ENCODE results near the gene WWP2. TPM values are rescaled to one million over a fixed set of nuclear protein-coding genes. Genes with fewer than 3 reads are reported as not detected.
"Not testable (repeated sequence)": the region's sequence is repeated elsewhere in the genome, so short reads cannot be mapped to it uniquely, and the experiment has no call there.

Gene WWP2
- total RNA-seq, 1 donor from 2014 or later = 40.7 TPM

GRCh38 chr16:69754143-69754468 lies 8.0 kb upstream of the WWP2 start:
- no peak for TF ChIP-seq CTCF (IDR thresholded peaks at IDR 0.05; ENCODE audit: insufficient read depth, low read length, poor library complexity, severe bottlenecking)
- H3K36me3 ChIP-seq (ENCODE audit: control insufficient read depth, insufficient read depth, low read length) = no peaks in the 10 kb centered on the region
- no peak for DNase-seq (ENCODE audit: low read depth)

GRCh38 chr16:69754469-69755310 lies 7.4 kb upstream of the WWP2 start, which contains the start of gene NOB1:
Gene NOB1, minus strand, starts transcription at chr16:69754926. Its CDS starts 16 bp downstream, at chr16:69754910.
- peak; percentile 99 for TF ChIP-seq CTCF (IDR thresholded peaks at IDR 0.05; ENCODE audit: insufficient read depth, low read length, poor library complexity, severe bottlenecking)
- peak; percentile 89 for DNase-seq (ENCODE audit: low read depth)
- H3K4me3 ChIP-seq (ENCODE audit: low read depth, low read length) = peak within 1 kb of the TSS; percentile 68

More at GRCh38 chr16:69754143-69754468, 8.0 kb upstream of the WWP2 start:
- peak overlapping the region; percentile 68 for H3K4me3 ChIP-seq (ENCODE audit: low read depth, low read length)
- no peaks in the 10 kb centered on the region for H3K27me3 ChIP-seq (ENCODE audit: control insufficient read depth, insufficient read depth, low read length)

GRCh38 chr16:69756705-69757104 lies 5.4 kb upstream of the WWP2 start:
- TF ChIP-seq CTCF (IDR thresholded peaks at IDR 0.05; ENCODE audit: insufficient read depth, low read length, poor library complexity, severe bottlenecking) = no peak
- H3K4me3 ChIP-seq (ENCODE audit: low read depth, low read length) = no peak overlapping the region
- no peaks in the 10 kb centered on the region for H3K36me3 ChIP-seq (ENCODE audit: control insufficient read depth, insufficient read depth, low read length)
- DNase-seq (ENCODE audit: low read depth) = no peak
- no peaks in the 10 kb centered on the region for H3K27me3 ChIP-seq (ENCODE audit: control insufficient read depth, insufficient read depth, low read length)

More at GRCh38 chr16:69754469-69755310, 7.4 kb upstream of the WWP2 start, which contains the start of gene NOB1:
- Histone ChIP-seq H3K27me3 (ENCODE audit: control insufficient read depth, insufficient read depth, low read length) (no peaks in the 10 kb centered on the region), H3K36me3 (ENCODE audit: control insufficient read depth, insufficient read depth, low read length) (no peaks in the 10 kb centered on the region)

- not testable (repeated sequence) for H3K36me3 ChIP-seq (ENCODE audit: control insufficient read depth, insufficient read depth, low read length); DNase-seq (ENCODE audit: low read depth); H3K27me3 ChIP-seq (ENCODE audit: control insufficient read depth, insufficient read depth, low read length); H3K4me3 ChIP-seq (ENCODE audit: low read depth, low read length)
Observed at GRCh38 chr16:69757375-69757774, 4.8 kb upstream of the WWP2 start.

- no peak for TF ChIP-seq CTCF (IDR thresholded peaks at IDR 0.05; ENCODE audit: insufficient read depth, low read length, poor library complexity, severe bottlenecking)
- Histone ChIP-seq H3K4me3 (ENCODE audit: low read depth, low read length) (peak overlapping the region; percentile 97), H3K27me3 (ENCODE audit: control insufficient read depth, insufficient read depth, low read length) (no peaks in the 10 kb centered on the region), H3K36me3 (ENCODE audit: control insufficient read depth, insufficient read depth, low read length) (no peaks in the 10 kb centered on the region)
- peak; percentile 25 for DNase-seq (ENCODE audit: low read depth)
Observed at GRCh38 chr16:69762814-69763598, 874 bp downstream of the WWP2 start.

GRCh38 chr16:69763599-69763942 lies 1.4 kb downstream of the WWP2 start:
- Histone ChIP-seq H3K27me3 (ENCODE audit: control insufficient read depth, insufficient read depth, low read length) (no peaks in the 10 kb centered on the region), H3K36me3 (ENCODE audit: control insufficient read depth, insufficient read depth, low read length) (no peaks in the 10 kb centered on the region), H3K4me3 (ENCODE audit: low read depth, low read length) (no peak overlapping the region)
- TF ChIP-seq CTCF (IDR thresholded peaks at IDR 0.05; ENCODE audit: insufficient read depth, low read length, poor library complexity, severe bottlenecking) = no peak
- DNase-seq (ENCODE audit: low read depth) = no peak

All from kidney epithelial cell (primary cell).